ENCODE data around the gene PDZD4.

The PDZD4 gene, protein sequence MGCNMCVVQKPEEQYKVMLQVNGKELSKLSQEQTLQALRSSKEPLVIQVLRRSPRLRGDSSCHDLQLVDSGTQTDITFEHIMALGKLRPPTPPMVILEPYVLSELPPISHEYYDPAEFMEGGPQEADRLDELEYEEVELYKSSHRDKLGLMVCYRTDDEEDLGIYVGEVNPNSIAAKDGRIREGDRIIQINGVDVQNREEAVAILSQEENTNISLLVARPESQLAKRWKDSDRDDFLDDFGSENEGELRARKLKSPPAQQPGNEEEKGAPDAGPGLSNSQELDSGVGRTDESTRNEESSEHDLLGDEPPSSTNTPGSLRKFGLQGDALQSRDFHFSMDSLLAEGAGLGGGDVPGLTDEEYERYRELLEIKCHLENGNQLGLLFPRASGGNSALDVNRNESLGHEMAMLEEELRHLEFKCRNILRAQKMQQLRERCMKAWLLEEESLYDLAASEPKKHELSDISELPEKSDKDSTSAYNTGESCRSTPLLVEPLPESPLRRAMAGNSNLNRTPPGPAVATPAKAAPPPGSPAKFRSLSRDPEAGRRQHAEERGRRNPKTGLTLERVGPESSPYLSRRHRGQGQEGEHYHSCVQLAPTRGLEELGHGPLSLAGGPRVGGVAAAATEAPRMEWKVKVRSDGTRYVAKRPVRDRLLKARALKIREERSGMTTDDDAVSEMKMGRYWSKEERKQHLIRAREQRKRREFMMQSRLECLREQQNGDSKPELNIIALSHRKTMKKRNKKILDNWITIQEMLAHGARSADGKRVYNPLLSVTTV

DNA sequence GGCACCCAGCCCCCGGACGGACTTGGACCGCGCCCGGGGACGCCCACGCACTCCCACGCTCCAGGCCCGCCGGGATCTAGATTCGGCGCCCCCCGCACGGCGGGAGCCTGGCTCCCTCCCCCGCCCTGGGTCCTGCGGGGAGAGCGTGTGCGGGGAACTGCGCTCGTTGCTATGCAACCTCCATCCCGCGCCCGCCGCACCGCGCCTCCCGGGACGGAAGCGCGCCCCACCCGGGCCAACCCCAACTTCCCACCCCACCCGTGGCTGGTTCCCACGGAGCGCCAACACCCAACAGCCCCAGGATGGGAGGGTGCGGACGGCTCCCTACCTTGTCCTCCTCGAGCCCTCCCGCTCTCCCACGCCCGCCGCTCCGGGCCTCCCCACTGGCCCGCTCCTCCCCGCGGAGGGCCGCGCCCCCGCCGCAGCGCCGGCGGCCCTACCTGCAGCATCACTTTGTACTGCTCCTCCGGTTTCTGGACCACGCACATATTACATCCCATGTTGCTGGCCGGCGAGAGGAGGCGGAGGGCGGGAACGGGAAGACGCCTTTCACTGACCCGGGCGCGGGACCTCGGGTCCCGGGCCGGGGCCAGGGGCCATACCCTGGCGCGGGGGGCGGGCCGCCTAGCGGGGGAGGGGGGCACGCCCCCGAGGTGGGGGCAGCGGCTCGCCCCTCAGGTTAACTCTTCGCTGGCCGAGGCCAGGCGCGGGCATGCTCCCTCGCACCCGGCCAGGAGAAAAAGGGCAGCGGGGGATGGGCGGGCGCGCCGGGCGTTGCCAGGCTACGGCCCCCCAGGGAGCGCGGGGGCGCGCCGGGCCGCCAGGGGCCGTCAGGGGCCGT lies at the start of gene PDZD4:
Gene PDZD4, minus strand, starts transcription at position 746 of the 841 bp plus-strand sequence. Its CDS starts 246 bp downstream, at position 500.
- H3K27me3 ChIP-seq: peaks cover 94% of the 10 kb centered on the region
- TF ChIP-seq, protein P1, sequence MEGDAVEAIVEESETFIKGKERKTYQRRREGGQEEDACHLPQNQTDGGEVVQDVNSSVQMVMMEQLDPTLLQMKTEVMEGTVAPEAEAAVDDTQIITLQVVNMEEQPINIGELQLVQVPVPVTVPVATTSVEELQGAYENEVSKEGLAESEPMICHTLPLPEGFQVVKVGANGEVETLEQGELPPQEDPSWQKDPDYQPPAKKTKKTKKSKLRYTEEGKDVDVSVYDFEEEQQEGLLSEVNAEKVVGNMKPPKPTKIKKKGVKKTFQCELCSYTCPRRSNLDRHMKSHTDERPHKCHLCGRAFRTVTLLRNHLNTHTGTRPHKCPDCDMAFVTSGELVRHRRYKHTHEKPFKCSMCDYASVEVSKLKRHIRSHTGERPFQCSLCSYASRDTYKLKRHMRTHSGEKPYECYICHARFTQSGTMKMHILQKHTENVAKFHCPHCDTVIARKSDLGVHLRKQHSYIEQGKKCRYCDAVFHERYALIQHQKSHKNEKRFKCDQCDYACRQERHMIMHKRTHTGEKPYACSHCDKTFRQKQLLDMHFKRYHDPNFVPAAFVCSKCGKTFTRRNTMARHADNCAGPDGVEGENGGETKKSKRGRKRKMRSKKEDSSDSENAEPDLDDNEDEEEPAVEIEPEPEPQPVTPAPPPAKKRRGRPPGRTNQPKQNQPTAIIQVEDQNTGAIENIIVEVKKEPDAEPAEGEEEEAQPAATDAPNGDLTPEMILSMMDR (IDR thresholded peaks at IDR 0.05): no peak
- no peaks in the 10 kb centered on the region for H3K36me3 ChIP-seq
- H3K27ac ChIP-seq: no peak within 1 kb of the TSS
- no peaks in the 10 kb centered on the region for H3K4me1 ChIP-seq (ENCODE audit: control insufficient read depth in 1 of 2, insufficient read depth in 1 of 2, low read depth in 1 of 2, low read length in 1 of 2)
- H3K9me3 ChIP-seq: no peaks in the 10 kb centered on the region
- no peak within 1 kb of the TSS for H3K4me3 ChIP-seq (ENCODE audit: low read depth in 1 of 2, low read length in 1 of 2)

DNA sequence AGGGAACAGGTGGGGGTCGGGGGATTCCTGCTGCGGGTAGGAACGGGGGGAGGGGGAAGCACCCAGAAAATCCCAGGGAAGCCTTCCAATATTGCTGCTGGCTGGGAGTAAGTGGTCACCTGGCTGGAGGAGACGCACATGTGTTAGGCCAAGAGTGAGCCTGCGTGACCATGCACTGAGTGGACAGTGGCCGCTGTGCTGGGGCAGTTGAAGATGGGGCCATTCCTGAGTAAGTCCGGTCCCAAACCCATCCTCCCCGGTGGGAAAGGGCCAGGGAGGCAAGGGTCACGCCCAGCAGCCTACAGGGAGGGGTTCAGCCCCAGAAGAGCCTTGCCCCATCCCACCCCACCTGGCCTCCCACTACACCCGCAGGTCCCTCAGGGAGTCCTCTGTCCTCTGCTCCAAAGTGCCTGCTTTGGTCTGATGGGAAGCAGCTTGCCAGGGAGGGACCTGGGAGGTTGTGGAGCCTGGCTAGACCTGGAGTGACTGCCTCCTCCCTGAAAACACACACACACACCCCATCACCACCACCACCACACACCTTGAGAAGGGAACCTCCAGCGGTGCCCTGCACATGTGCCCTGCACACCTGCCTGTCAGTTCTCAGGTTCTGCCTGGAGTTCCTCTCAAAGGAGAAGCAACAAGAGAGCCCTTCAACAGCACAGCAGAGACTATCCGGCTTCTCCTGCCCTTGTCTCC lies 49.5 kb upstream of the PDZD4 start:
- H3K27ac ChIP-seq: no peak overlapping the region
- no peak overlapping the region for H3K4me3 ChIP-seq (ENCODE audit: low read depth in 1 of 2, low read length in 1 of 2)
- TF ChIP-seq, protein P1 (IDR thresholded peaks at IDR 0.05): no peak
- H3K9me3 ChIP-seq: no peaks in the 10 kb centered on the region
- no peaks in the 10 kb centered on the region for H3K4me1 ChIP-seq (ENCODE audit: control insufficient read depth in 1 of 2, insufficient read depth in 1 of 2, low read depth in 1 of 2, low read length in 1 of 2)
- peaks cover 84% of the 10 kb centered on the region for H3K27me3 ChIP-seq
- H3K36me3 ChIP-seq: no peaks in the 10 kb centered on the region

DNA sequence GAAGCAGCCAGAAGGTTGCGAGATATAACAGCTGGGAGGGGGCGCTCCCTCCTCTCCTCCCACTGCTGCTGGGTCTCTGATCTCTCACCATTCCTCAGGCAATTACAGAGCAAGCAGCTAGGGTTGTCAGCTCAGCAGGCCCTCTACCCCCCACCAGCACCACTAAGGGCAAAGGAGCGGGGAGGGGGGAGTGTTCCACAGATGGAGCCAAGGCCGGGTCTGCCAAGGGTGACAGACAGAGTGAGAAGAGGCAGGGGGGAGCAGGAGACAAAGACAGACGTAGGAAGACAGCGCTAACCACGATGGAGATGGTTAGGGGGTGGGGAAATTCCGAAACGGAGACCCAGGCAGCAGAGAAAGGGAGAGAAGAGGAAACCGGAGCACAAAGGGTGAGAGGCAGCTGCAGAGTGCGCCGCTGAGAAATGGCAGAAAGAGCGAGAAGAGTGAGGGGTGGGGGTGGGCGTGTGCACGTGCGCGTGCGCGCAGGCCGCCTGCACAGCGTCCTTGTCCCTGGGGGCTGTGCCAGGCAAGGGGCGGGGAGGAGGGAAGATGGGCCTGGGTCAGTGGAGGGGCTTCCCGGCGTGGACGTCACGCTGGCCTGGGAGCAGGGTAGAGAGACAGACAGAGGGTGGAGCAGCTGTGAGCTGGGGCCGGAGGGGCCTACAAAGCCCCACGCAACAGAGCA lies 48.8 kb upstream of the PDZD4 start:
- Histone ChIP-seq H3K4me3 (ENCODE audit: low read depth in 1 of 2, low read length in 1 of 2) (no peak overlapping the region), H3K4me1 (ENCODE audit: control insufficient read depth in 1 of 2, insufficient read depth in 1 of 2, low read depth in 1 of 2, low read length in 1 of 2) (no peaks in the 10 kb centered on the region), H3K9me3 (no peaks in the 10 kb centered on the region), H3K27ac (no peak overlapping the region), H3K27me3 (peaks cover 77% of the 10 kb centered on the region), H3K36me3 (no peaks in the 10 kb centered on the region)
- TF ChIP-seq, protein P1 (IDR thresholded peaks at IDR 0.05): no peak

DNA sequence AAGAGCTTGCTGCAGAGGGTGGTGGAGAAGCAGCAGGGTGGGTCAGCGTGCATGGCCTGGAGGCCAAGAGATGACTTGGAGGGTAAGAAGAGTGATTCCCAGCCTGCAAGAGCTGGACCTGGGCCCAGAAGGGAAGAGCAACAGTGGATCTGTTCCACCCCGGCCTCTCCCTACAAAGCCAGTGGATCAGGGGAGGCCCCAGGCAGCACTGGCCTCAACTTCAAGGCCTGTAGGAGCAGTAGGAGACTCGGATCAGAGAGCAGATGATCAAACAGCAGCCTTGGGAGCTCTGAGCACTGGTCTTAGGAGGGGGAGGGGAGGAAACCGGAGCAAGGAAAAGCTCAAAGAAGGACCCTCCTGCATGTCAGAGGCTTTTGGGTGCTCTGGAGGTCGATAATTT lies 48.0 kb upstream of the PDZD4 start:
- TF ChIP-seq, protein P1 (IDR thresholded peaks at IDR 0.05): no peak
- H3K36me3 ChIP-seq: no peaks in the 10 kb centered on the region
- H3K27me3 ChIP-seq: peaks cover 73% of the 10 kb centered on the region
- no peaks in the 10 kb centered on the region for H3K4me1 ChIP-seq (ENCODE audit: control insufficient read depth in 1 of 2, insufficient read depth in 1 of 2, low read depth in 1 of 2, low read length in 1 of 2)
- no peak overlapping the region for H3K4me3 ChIP-seq (ENCODE audit: low read depth in 1 of 2, low read length in 1 of 2)
- H3K9me3 ChIP-seq: no peaks in the 10 kb centered on the region
- no peak overlapping the region for H3K27ac ChIP-seq

Data from neutrophil (primary cell).